Kidney (tissue), 14 donors: Measurements from ENCODE around the gene COL16A1. TPM values are rescaled to one million over a fixed set of nuclear protein-coding genes. Genes with fewer than 3 reads are reported as not detected.

ENCODE experiments used
- DNase-seq, 5 donors: peaks; one replicate each; pipeline ENCODE4 v3.0.0-alpha.2; 2013 to 2020
- FAIRE-seq: peaks from 2 replicates; lab custom pipeline; 2012; peaks lifted over from hg19 to GRCh38; lab: Jason Lieb, UNC
- H3K27ac ChIP-seq, 2 donors: one replicate each; pipeline ENCODE4 v1.7.0; 2013; ENCODE audit warnings: low read depth in 2 of 2, low read length in 2 of 2, inconsistent platforms in 1 of 2
- H3K27me3 ChIP-seq: one replicate; pipeline ENCODE4 v1.7.1; 2013; ENCODE audit warnings: low read length, inconsistent platforms; ENCODE audit not compliant: control insufficient read depth, insufficient read depth
- H3K36me3 ChIP-seq, 3 donors: one replicate each; pipeline versions ENCODE4 v1.7.0 to v1.7.1; 2013; ENCODE audit warnings: low read length in 3 of 3, control low read depth in 1 of 3, inconsistent platforms in 1 of 3; ENCODE audit not compliant: insufficient read depth in 3 of 3, control insufficient read depth in 2 of 3
- H3K4me1 ChIP-seq, 3 donors: one replicate each; pipeline versions ENCODE4 v1.7.0 to v1.7.1; 2013; ENCODE audit warnings: low read length in 3 of 3, inconsistent platforms in 1 of 3, low read depth in 1 of 3; ENCODE audit not compliant: control insufficient read depth in 2 of 3, insufficient read depth in 2 of 3
- H3K4me3 ChIP-seq, 3 donors: one replicate each; pipeline versions ENCODE4 v1.7.0 to v1.8.1; 2013; ENCODE audit warnings: low read length in 3 of 3, control low read depth in 1 of 3, inconsistent platforms in 1 of 3
- H3K9ac ChIP-seq, 3 donors: one replicate each; pipeline versions ENCODE4 v1.7.0 to v1.7.1; 2013; ENCODE audit warnings: low read length in 3 of 3, control low read depth in 1 of 3, inconsistent platforms in 1 of 3
- H3K9me3 ChIP-seq, 3 donors: one replicate each; pipeline versions ENCODE4 v1.7.0 to v1.7.1; 2013; ENCODE audit warnings: low read length in 3 of 3, control low read depth in 1 of 3, inconsistent platforms in 1 of 3; ENCODE audit not compliant: control insufficient read depth in 2 of 3, insufficient read depth in 1 of 3
- intact Hi-C: fragments of 100-400 bp; cut with DNase I; formaldehyde crosslinking; loops from one replicate; pipeline ENCODE4 v1.11.1; 2022
- polyA plus RNA-seq: library from polyadenylated mRNA; stranded (reverse); fragments of 350-450 nt; fragmentation: Illumina TruSeq; extraction: RNeasy Lipid Tissue Mini Kit (QIAGEN cat#74804); gene quantifications from one replicate; pipeline ENCODE4 v1.2.3, GENCODE V29; 2014; ENCODE audit warnings: low read depth, low replicate concordance; ENCODE audit not compliant: insufficient read depth
- total RNA-seq: library from RNA; stranded (reverse); fragmentation: NEBNext Ultra II Directional; extraction: Animal tissue kit (Norgen Biotek cat#: 25700); gene quantifications from one replicate; pipeline ENCODE4 v1.2.1, GENCODE V29; 2021
- TF ChIP-seq, protein P1 (sequence below): IDR thresholded peaks from 3 replicates; pipeline ENCODE4 v1.5.1; 2012; ENCODE audit warnings: mild to moderate bottlenecking, moderate library complexity, borderline replicate concordance; ENCODE audit not compliant: insufficient read depth; ENCODE audit errors: extremely low read depth
- donor health status: control.
- donor health status: control.
- donor health status: control.
- donor health status: control.
- donor health status: control.
- donor health status: DM: yes; HTN: yes; CAD: no.
- donor health status: Normal renal cell carcinoma (clear cell type).

COL16A1 gene
- total and polyA plus RNA-seq, 2 donors from 2014 or later: 9.2 to 29.0 TPM

DNA sequence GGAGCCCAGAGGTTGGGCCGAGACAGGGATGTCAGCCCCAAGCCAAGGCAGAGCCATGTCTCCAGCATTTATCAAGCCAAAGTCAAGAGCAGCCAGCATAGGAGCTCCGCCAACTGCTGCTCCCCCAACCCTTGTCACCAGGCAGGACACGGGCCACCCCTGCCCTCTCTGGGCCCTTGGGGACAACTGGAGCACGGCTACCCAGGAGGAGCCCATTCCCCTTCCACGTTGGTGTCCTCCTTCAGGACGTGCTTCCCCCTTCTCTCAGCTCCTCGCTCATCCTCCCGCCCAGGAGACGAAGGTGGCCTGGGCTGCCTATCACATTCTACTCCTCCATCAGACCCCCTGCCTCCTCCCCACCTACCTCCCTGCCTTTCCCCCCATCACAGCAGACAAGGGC lies 39.3 kb downstream of the COL16A1 start:
- no peak for FAIRE-seq
- no peaks in the 10 kb centered on the region for H3K27me3 ChIP-seq
- intact Hi-C loops: loop anchor here (5.0 kb wide), 1 partner anchor 128 kb away; no protein-coding TSS in a partner anchor
- no peak overlapping the region for H3K9ac ChIP-seq
- no peaks in the 10 kb centered on the region for H3K9me3 ChIP-seq
- H3K36me3 ChIP-seq: no peaks in the 10 kb centered on the region
- H3K27ac ChIP-seq: no peak overlapping the region
- no peak for DNase-seq
- H3K4me3 ChIP-seq: no peak overlapping the region
- H3K4me1 ChIP-seq: peaks cover 0 to 6% (median 0%) of the 10 kb centered on the region in 3 donors
- TF ChIP-seq, protein P1, sequence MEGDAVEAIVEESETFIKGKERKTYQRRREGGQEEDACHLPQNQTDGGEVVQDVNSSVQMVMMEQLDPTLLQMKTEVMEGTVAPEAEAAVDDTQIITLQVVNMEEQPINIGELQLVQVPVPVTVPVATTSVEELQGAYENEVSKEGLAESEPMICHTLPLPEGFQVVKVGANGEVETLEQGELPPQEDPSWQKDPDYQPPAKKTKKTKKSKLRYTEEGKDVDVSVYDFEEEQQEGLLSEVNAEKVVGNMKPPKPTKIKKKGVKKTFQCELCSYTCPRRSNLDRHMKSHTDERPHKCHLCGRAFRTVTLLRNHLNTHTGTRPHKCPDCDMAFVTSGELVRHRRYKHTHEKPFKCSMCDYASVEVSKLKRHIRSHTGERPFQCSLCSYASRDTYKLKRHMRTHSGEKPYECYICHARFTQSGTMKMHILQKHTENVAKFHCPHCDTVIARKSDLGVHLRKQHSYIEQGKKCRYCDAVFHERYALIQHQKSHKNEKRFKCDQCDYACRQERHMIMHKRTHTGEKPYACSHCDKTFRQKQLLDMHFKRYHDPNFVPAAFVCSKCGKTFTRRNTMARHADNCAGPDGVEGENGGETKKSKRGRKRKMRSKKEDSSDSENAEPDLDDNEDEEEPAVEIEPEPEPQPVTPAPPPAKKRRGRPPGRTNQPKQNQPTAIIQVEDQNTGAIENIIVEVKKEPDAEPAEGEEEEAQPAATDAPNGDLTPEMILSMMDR: no peak

DNA sequence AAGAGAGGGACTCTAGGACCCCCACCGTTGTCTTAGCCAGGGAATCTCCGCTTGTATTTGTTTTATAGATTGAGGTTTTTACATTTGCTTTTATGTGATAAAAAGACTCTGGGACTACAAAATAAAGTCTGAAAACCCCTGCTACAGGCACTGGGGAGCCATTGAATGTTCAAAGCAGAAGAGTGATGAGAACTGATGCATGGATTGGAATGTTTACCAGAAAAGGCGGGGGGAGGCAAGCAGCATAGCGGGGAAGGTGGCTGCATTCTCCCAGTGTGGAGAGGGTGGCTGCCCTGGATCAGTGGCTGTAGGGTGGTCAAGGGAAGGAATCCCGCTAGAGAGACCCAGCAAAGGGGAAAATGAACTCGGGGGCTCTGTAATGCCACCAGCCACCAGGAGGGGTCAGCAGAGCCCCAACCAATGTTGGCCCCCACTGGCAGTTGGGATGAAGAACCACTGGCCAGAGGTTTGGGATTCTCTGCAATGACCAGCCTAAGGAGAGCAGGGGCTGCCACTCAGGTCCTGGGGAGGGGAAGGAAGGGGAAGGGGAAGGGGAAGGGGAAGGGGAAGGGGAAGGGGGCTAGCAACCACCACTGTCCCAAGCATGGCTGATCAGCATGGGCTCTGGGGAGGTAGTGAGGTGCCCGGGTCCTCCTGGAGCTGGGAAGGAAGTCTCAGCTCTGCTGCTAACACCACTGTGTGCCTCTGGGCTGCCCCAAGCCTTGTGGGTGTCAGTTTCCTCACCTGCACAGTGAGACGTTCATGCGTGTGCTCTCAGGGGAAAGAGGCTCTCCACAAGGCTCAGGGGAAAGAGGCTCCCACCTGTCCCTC lies 40.0 kb downstream of the COL16A1 start:
- intact Hi-C loops: loop anchor here (5.0 kb wide), 1 partner anchor 128 kb away; no protein-coding TSS in a partner anchor
- DNase-seq: peak in 4 of 5 donors; percentile 64 to 84 (median 76)
- no peak for FAIRE-seq
- Histone ChIP-seq H3K4me3 (no peak overlapping the region), H3K36me3 (no peaks in the 10 kb centered on the region), H3K27me3 (no peaks in the 10 kb centered on the region), H3K4me1 (no peaks in the 10 kb centered on the region), H3K27ac (no peak overlapping the region), H3K9me3 (no peaks in the 10 kb centered on the region), H3K9ac (no peak overlapping the region)
- TF ChIP-seq, protein P1: peak; percentile 96

DNA sequence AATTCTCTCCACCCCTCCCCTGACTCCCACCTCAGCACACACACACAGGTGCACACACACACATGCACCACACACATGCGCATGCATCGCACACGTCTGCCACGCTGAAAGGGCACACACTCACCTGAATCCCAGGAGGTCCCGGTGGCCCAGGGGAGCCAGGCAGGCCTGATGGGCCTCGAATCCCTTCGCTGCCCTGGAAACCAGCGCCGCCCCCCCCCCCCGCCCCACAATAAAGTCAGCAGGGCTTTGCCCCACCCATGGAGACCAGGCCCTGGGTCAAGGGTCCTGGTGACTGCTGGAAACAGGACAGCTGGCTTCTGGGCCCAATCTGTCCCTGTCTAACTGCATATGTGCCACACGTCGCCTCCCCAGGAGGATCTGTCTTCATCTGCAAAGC lies 41.4 kb downstream of the COL16A1 start:
- Histone ChIP-seq H3K36me3 (no peaks in the 10 kb centered on the region), H3K4me3 (no peak overlapping the region), H3K9ac (no peak overlapping the region), H3K4me1 (no peaks in the 10 kb centered on the region), H3K27ac (no peak overlapping the region), H3K27me3 (no peaks in the 10 kb centered on the region), H3K9me3 (no peaks in the 10 kb centered on the region)
- FAIRE-seq (no peak), DNase-seq (no peak)
- TF ChIP-seq, protein P1: no peak
- intact Hi-C loops: loop anchor here (5.0 kb wide), 1 partner anchor 130 kb away; no protein-coding TSS in a partner anchor
